HG02938 (cell line): ENCODE results near the gene FHIT.

Experiments
- ATAC-seq: cut with Tn5 transposase; IDR thresholded peaks from one replicate; pipeline ENCODE4 v1.9.1; 2021; ENCODE audit warnings: mild to moderate bottlenecking, moderate library complexity; ENCODE audit not compliant: unreplicated experiment

FHIT gene

GRCh38 chr3:59769127-59769750 lies 1482.0 kb downstream of the FHIT start:
- no peak for ATAC-seq

- no peak for ATAC-seq
Observed at GRCh38 chr3:59766200-59766872, 1484.9 kb downstream of the FHIT start.

GRCh38 chr3:59764171-59764570 lies 1487.1 kb downstream of the FHIT start:
- ATAC-seq: no peak

GRCh38 chr3:59762941-59763340 lies 1488.3 kb downstream of the FHIT start:
- ATAC-seq: no peak

GRCh38 chr3:59759298-59760031 lies 1491.8 kb downstream of the FHIT start:
- no peak for ATAC-seq

DNA sequence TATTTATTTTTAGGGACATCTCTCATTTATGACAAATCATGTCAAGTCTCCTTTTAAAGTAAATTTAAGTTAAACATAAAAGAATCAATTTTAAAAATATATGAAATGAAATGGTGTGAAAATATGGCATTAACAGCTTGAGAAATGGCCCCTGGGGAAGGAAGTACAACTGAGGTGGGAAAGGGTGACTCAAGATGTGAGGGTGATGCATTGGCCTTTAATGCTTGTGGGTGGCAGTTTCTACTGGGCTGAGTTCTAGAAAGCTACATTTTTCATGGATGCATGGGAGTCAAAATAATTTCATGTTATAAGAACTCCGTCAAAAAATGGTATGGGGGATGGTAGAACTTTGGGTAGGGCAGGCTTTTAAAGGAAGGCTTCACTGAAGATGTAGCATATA lies 1492.6 kb downstream of the FHIT start:
- ATAC-seq: no peak

- no peak for ATAC-seq
Observed at GRCh38 chr3:59756934-59757333, 1494.3 kb downstream of the FHIT start.

- no peak for ATAC-seq
Observed at GRCh38 chr3:59754456-59755129, 1496.7 kb downstream of the FHIT start.

DNA sequence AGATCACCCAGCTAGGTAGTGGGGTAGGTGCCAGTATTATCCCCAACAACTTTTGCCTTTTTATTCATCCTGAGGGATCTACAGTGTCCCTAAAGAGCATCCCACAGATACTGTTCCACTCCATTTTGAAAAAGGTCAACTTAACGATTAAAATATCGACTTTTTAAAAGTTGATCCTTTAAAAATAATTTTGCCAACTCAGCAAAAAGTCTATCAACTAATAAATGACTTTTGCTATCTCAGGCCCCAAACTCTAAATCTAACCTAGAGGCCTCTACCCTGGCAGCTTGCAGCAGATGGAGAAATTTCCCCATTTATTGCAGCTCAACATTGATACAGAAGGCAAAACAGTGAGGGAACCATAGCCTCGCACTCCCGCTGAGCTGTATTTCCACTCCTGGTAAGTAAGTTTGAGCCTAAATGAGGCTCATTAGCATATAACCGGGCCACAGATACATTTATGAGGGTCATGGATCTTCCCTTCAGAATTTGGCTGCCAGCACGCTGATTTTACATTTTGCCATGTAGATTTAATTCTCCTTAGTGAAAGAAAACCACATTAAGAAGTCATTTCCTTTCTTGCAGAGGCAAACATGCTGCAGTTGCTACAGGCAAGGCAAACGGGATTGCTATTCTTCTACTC lies 1497.3 kb downstream of the FHIT start:
- no peak for ATAC-seq

- no peak for ATAC-seq
Observed at GRCh38 chr3:59752925-59753324, 1498.3 kb downstream of the FHIT start.

DNA sequence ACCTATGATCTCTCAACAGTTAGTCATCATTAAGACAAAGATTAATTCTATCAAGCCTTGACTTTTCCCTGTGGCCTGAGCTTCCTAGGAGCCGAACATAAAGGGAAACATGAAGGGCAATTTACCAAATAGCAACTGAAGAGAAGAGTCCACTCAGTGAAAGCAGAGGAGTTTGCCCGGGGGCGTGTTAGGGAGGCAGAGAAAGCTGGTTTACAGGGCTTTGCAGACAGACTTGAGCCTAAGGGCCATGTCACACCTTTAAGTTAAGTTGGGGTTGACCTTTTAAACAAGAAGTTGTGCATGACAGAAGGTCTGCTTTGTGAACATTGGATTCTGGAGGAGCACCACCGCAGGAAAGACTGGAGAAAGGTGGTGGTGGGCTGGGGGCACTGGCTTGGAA lies 1499.6 kb downstream of the FHIT start:
- no peak for ATAC-seq

GRCh38 chr3:59750391-59750790 lies 1500.9 kb downstream of the FHIT start:
- ATAC-seq: no peak

GRCh38 chr3:59749291-59749690 lies 1502.0 kb downstream of the FHIT start:
- ATAC-seq: no peak

- ATAC-seq: no peak
Observed at GRCh38 chr3:59746585-59746984, 1504.7 kb downstream of the FHIT start.

DNA sequence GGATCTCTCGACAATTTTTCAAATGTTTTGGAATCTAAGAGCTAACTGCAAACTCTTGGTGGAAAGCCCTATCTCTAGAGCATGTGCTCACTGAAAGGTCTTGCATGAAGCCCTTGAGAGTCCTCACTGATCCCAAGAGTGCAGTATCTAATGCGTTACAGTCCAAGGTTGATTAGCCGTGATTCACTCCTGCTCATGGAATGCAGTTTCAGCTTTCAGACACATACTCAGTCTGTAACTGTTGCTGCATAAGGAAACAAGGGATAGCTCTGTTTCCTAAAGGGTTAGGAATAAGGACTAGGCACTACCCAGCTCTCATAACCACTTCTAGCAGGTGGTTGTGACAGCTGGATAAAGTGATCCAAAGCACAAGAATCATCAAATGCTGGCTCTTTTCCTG lies 1514.0 kb downstream of the FHIT start:
- ATAC-seq: no peak

- no peak for ATAC-seq
Observed at GRCh38 chr3:59734061-59734460, 1517.2 kb downstream of the FHIT start.

DNA sequence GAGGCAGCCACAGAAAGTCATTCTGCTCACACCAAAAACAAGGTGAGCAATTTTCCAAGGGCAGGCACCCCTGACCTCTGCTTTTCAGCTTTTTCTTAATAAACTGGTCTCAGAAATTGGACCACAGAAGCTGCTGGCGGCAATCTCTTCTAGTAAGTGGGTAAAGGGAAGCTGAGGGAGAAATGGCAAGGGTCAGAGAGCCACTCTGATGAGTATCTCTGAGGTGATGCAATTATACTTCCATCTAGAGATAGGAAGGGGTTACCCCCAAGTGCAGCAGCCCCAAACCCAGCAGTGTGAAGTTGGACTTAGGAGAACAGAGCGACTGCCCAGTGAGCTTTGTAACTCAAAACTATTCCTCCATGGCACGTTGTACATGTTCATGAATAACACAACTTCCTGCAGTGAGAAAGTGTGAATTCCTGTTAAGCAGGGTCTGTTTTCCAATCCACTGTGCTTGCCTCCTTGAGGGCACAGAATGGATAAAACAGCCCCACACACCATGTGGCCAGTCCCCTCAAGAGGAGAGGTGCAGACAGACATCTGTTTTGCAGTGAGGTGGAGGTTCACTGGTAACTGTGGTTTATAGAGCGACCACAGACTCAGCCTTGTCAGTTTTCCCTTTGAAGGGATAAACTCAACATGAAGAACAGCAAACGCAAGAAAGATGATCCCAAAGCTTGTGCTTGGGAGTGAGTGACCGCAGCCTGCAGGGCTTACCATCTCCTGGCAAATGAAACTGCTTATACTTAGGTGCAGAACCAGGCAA lies 1518.0 kb downstream of the FHIT start:
- ATAC-seq: no peak

DNA sequence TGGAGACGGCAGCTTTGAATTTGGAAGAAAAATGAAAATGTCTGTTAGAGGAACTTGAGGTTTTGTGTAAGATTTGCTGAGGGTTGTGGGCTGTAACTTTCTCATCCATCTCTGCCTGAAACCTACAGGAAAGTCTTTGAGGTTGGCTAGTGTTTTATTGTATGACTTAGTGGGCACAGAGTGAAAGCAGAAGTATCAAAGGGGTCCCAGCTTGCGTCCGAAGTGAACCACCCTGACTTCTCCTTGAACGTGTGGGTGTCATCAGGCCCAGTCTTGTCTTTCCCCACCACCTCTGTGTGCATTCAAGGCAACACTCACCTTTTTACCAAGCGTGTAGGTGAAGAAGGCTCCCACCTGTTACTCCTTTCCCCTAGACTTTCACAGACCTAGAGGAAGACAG lies 1519.3 kb downstream of the FHIT start:
- peak; percentile 75 for ATAC-seq

- ATAC-seq: no peak
Observed at GRCh38 chr3:59730591-59730990, 1520.7 kb downstream of the FHIT start.

DNA sequence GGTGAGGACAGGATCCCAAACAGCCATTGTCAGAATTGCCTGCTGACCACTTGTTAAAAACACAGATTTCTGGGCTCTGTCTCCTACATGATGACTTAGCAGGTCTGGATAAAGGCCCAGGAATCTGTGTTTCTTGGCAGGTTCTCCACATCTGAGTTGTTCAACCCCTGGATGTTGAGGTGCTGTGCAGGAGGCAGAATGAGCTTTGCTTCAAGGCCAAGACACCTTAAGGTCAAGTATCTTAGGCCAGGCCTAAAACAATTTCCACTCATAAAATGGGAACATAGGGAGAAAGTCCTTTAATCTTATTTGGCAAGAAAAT lies 1522.7 kb downstream of the FHIT start:
- ATAC-seq: no peak
